SKM-1 (cell line): ENCODE data around the gene PIPOX.

Experiments used
- DNase-seq: peaks from one replicate; lab custom pipeline; 2025; ENCODE audit not compliant: unreplicated experiment; lab: John Stamatoyannopoulos, UW

The PIPOX gene

GRCh38 chr17:29042679-29043538 lies at the start of gene PIPOX:
Gene PIPOX (plus strand): TSS chr17:29043141. CDS start chr17:29043226, 85 bp downstream.
- DNase-seq, result peak; percentile 77

GRCh38 chr17:28993645-28994426 lies 49.1 kb upstream of the PIPOX start:
- DNase-seq, result no peak

GRCh38 chr17:28996554-28997096 lies 46.3 kb upstream of the PIPOX start:
- DNase-seq, result no peak

- DNase-seq, result no peak
Observed at GRCh38 chr17:28997806-28998205, 45.1 kb upstream of the PIPOX start.

GRCh38 chr17:28999206-28999605 lies 43.7 kb upstream of the PIPOX start:
- no peak for DNase-seq

GRCh38 chr17:29000973-29001372 lies 42.0 kb upstream of the PIPOX start:
- DNase-seq, result no peak

GRCh38 chr17:29002811-29003210 lies 40.1 kb upstream of the PIPOX start:
- DNase-seq, result no peak

GRCh38 chr17:29003289-29003688 lies 39.7 kb upstream of the PIPOX start:
- no peak for DNase-seq

- no peak for DNase-seq
Observed at GRCh38 chr17:29004081-29004692, 38.8 kb upstream of the PIPOX start.

- no peak for DNase-seq
Observed at GRCh38 chr17:29005936-29006511, 36.9 kb upstream of the PIPOX start, which contains the start of gene SEZ6. Gene SEZ6 (minus strand): TSS chr17:29006033. CDS start chr17:29005869, 164 bp downstream.

- DNase-seq, result no peak
Observed at GRCh38 chr17:29007456-29007855, 35.5 kb upstream of the PIPOX start.

GRCh38 chr17:29007860-29008455 lies 35.0 kb upstream of the PIPOX start:
- no peak for DNase-seq

GRCh38 chr17:29008591-29008990 lies 34.4 kb upstream of the PIPOX start:
- no peak for DNase-seq

GRCh38 chr17:29010129-29010528 lies 32.8 kb upstream of the PIPOX start:
- DNase-seq, result no peak

- DNase-seq, result no peak
Observed at GRCh38 chr17:29010586-29010985, 32.4 kb upstream of the PIPOX start.

GRCh38 chr17:29012535-29012934 lies 30.4 kb upstream of the PIPOX start:
- DNase-seq, result no peak

GRCh38 chr17:29014716-29015115 lies 28.2 kb upstream of the PIPOX start:
- DNase-seq, result no peak

GRCh38 chr17:29016345-29017210 lies 26.4 kb upstream of the PIPOX start:
- no peak for DNase-seq

GRCh38 chr17:29018788-29019474 lies 24.0 kb upstream of the PIPOX start:
- no peak for DNase-seq
